Measurements from ENCODE around the gene ROM1. TPM values are rescaled to one million over a fixed set of nuclear protein-coding genes. Genes with fewer than 3 reads are reported as not detected.

Gene ROM1
- total RNA-seq, 1 experiment from 2014 or later = 0.94 TPM

- DNase-seq (ENCODE audit: low spot score) (no peak), ATAC-seq (no peak)
- Mint-ChIP-seq H3K27ac (no peak overlapping the region), H3K27me3 (ENCODE audit: low read depth) (no peaks in the 10 kb centered on the region; the same call in 1 of the 2 replicates), H3K9me3 (no peaks in the 10 kb centered on the region), H3K36me3 (peaks cover 52% of the 10 kb centered on the region), H3K4me3 (no peak overlapping the region), H3K4me1 (peaks cover 19% of the 10 kb centered on the region)
- POLR2A ChIA-PET = interaction anchor here (2.0 to 3.1 kb wide), 4 partner anchors 8 to 73 kb away, joined by 8 to 53 read pairs (median 40); partner anchors contain the start of genes B3GAT3, C11orf98, CSKMT and INTS5
- CTCF ChIA-PET = interaction anchor here (0.6 to 4.5 kb wide), 14 partner anchors 11 to 898 kb away, joined by 3 to 74 read pairs (median 14); partner anchors contain the start of genes B3GAT3, EML3, GANAB and MTA2
- no peak for TF ChIP-seq ETV6 (CRISPR knock-in tag; IDR thresholded peaks at IDR 0.05)
- 0 out of 2 replicates have a peak, but pooled peaks have one; percentile 26 for TF ChIP-seq ZBTB43 (CRISPR knock-in tag; IDR thresholded peaks at IDR 0.05)
- TF ChIP-seq TP53 (CRISPR knock-in tag; IDR thresholded peaks at IDR 0.05) = no peak
Measured at GRCh38 chr11:62592989-62593421, 20.1 kb upstream of the ROM1 start.

GRCh38 chr11:62593434-62594044 is 19.5 kb upstream of the ROM1 start:
- ATAC-seq (peak; percentile 34), DNase-seq (ENCODE audit: low spot score) (peak; percentile 89)
- CTCF ChIA-PET = interaction anchor here (0.6 to 4.5 kb wide), 14 partner anchors 11 to 897 kb away, joined by 3 to 74 read pairs (median 6); partner anchors contain the start of genes B3GAT3, C11orf98, CSKMT and EEF1G
- peaks cover 19% of the 10 kb centered on the region for H3K4me1 Mint-ChIP-seq
- H3K27ac Mint-ChIP-seq = peak overlapping the region; percentile 82
- H3K4me3 Mint-ChIP-seq = peak overlapping the region; percentile 55
- no peak for TF ChIP-seq STAT6 (CRISPR knock-in tag; conservative IDR thresholded peaks at IDR 0.05; ENCODE audit: low read depth)
- TF ChIP-seq ZNF671 (CRISPR knock-in tag; IDR thresholded peaks at IDR 0.05) = no peak
- no peak for TF ChIP-seq HMGA2 (CRISPR knock-in tag; IDR thresholded peaks at IDR 0.05)
- TF ChIP-seq, protein P1, sequence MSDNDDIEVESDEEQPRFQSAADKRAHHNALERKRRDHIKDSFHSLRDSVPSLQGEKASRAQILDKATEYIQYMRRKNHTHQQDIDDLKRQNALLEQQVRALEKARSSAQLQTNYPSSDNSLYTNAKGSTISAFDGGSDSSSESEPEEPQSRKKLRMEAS (CRISPR knock-in tag; IDR thresholded peaks at IDR 0.05) = 0 out of 2 replicates have a peak, but pooled peaks have one; percentile 15
- TF ChIP-seq ZNF512 (CRISPR knock-in tag; IDR thresholded peaks at IDR 0.05; ENCODE audit: borderline replicate concordance) = no peak
- TF ChIP-seq ESRRA (CRISPR knock-in tag; IDR thresholded peaks at IDR 0.05; ENCODE audit: borderline replicate concordance) = no peak
- TF ChIP-seq MYBL2 (CRISPR knock-in tag; IDR thresholded peaks at IDR 0.05) = no peak
- TF ChIP-seq, protein P2, sequence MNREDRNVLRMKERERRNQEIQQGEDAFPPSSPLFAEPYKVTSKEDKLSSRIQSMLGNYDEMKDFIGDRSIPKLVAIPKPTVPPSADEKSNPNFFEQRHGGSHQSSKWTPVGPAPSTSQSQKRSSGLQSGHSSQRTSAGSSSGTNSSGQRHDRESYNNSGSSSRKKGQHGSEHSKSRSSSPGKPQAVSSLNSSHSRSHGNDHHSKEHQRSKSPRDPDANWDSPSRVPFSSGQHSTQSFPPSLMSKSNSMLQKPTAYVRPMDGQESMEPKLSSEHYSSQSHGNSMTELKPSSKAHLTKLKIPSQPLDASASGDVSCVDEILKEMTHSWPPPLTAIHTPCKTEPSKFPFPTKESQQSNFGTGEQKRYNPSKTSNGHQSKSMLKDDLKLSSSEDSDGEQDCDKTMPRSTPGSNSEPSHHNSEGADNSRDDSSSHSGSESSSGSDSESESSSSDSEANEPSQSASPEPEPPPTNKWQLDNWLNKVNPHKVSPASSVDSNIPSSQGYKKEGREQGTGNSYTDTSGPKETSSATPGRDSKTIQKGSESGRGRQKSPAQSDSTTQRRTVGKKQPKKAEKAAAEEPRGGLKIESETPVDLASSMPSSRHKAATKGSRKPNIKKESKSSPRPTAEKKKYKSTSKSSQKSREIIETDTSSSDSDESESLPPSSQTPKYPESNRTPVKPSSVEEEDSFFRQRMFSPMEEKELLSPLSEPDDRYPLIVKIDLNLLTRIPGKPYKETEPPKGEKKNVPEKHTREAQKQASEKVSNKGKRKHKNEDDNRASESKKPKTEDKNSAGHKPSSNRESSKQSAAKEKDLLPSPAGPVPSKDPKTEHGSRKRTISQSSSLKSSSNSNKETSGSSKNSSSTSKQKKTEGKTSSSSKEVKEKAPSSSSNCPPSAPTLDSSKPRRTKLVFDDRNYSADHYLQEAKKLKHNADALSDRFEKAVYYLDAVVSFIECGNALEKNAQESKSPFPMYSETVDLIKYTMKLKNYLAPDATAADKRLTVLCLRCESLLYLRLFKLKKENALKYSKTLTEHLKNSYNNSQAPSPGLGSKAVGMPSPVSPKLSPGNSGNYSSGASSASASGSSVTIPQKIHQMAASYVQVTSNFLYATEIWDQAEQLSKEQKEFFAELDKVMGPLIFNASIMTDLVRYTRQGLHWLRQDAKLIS (CRISPR knock-in tag; IDR thresholded peaks at IDR 0.05; ENCODE audit: borderline replicate concordance) = no peak
- no peak for TF ChIP-seq FOXK1 (CRISPR knock-in tag; IDR thresholded peaks at IDR 0.05)
- no peak for TF ChIP-seq CREB1 (CRISPR knock-in tag; IDR thresholded peaks at IDR 0.05)
- TF ChIP-seq ZNF396 (CRISPR knock-in tag; IDR thresholded peaks at IDR 0.05; ENCODE audit: borderline replicate concordance) = no peak
- TF ChIP-seq RORB (CRISPR knock-in tag; IDR thresholded peaks at IDR 0.05) = no peak
- no peak for TF ChIP-seq RELA (CRISPR knock-in tag; IDR thresholded peaks at IDR 0.05; ENCODE audit: borderline replicate concordance)
- no peak for TF ChIP-seq ZNF425 (CRISPR knock-in tag; conservative IDR thresholded peaks at IDR 0.05)
- 0 out of 2 replicates have a peak, but pooled peaks have one; percentile 20 for TF ChIP-seq SP1 (CRISPR knock-in tag; conservative IDR thresholded peaks at IDR 0.05)
- H3K36me3 Mint-ChIP-seq = peaks cover 54% of the 10 kb centered on the region
- no peaks in the 10 kb centered on the region; the same call in 1 of the 2 replicates for H3K27me3 Mint-ChIP-seq (ENCODE audit: low read depth)
- POLR2A ChIA-PET = interaction anchor here (1.0 to 3.1 kb wide), 3 partner anchors 7 to 71 kb away, joined by 4 to 53 read pairs (median 5); partner anchors contain the start of genes B3GAT3, C11orf98, CSKMT and MTA2
- H3K9me3 Mint-ChIP-seq = no peaks in the 10 kb centered on the region

All from WTC11 (cell line).